Subcutaneous abdominal adipose tissue (tissue), 5 donors: Measurements from ENCODE around the gene RBFOX2.
"Not testable (repeated sequence)": the region's sequence is repeated elsewhere in the genome, so short reads cannot be mapped to it uniquely, and the experiment has no call there.

Source experiments
- H3K27ac ChIP-seq: one replicate; pipeline ENCODE4 v1.7.0; 2013; ENCODE audit warnings: low read depth, mild to moderate bottlenecking, inconsistent platforms, low read length, moderate library complexity
- H3K27me3 ChIP-seq, 5 donors: one replicate each; pipeline ENCODE4 v1.7.0; 2013; ENCODE audit warnings: low read length in 5 of 5, inconsistent platforms in 1 of 5; ENCODE audit not compliant: control insufficient read depth in 5 of 5, insufficient read depth in 4 of 5
- H3K36me3 ChIP-seq, 5 donors: one replicate each; pipeline ENCODE4 v1.7.0; 2013; ENCODE audit warnings: low read length in 5 of 5; ENCODE audit not compliant: control insufficient read depth in 5 of 5, insufficient read depth in 5 of 5
- H3K4me1 ChIP-seq, 5 donors: one replicate each; pipeline ENCODE4 v1.7.0; 2013; ENCODE audit warnings: low read length in 5 of 5, mild to moderate bottlenecking in 3 of 5, moderate library complexity in 1 of 5; ENCODE audit not compliant: control insufficient read depth in 5 of 5, insufficient read depth in 5 of 5
- H3K4me3 ChIP-seq, 5 donors: one replicate each; pipeline ENCODE4 v1.7.0; 2013; ENCODE audit warnings: low read length in 5 of 5, low read depth in 1 of 5
- H3K9ac ChIP-seq, 5 donors: one replicate each; pipeline ENCODE4 v1.7.0; 2013; ENCODE audit warnings: low read length in 5 of 5, mild to moderate bottlenecking in 4 of 5, moderate library complexity in 3 of 5
- H3K9me3 ChIP-seq, 5 donors: one replicate each; pipeline ENCODE4 v1.7.0; 2013; ENCODE audit warnings: low read length in 5 of 5; ENCODE audit not compliant: control insufficient read depth in 5 of 5
- donor health status: healthy.
- donor health status: healthy.
- donor health status: healthy.
- donor health status: healthy.
- donor health status: healthy.

RBFOX2 gene

GRCh38 chr22:35996596-35996995, 32.0 kb downstream of the RBFOX2 start:
- Histone ChIP-seq H3K27me3 (no peaks in the 10 kb centered on the region), H3K4me1 (peaks cover 0 to 24% (median 11%) of the 10 kb centered on the region in 5 donors), H3K27ac (peak overlapping the region; percentile 70), H3K36me3 (no peaks in the 10 kb centered on the region), H3K4me3 (no peak overlapping the region), H3K9ac (no peak overlapping the region), H3K9me3 (no peaks in the 10 kb centered on the region)

- Histone ChIP-seq H3K4me3 (no peak overlapping the region), H3K4me1 (peaks cover 0 to 24% (median 17%) of the 10 kb centered on the region in 5 donors), H3K9ac (no peak overlapping the region), H3K27ac (peak overlapping the region; percentile 70), H3K9me3 (no peaks in the 10 kb centered on the region), H3K27me3 (no peaks in the 10 kb centered on the region), H3K36me3 (no peaks in the 10 kb centered on the region)
These were observed 32.9 kb downstream of the RBFOX2 start for GRCh38 chr22:35995772-35996171.

GRCh38 chr22:35995348-35995747, 33.3 kb downstream of the RBFOX2 start:
- Histone ChIP-seq H3K27me3 (no peaks in the 10 kb centered on the region), H3K36me3 (no peaks in the 10 kb centered on the region), H3K27ac (peak overlapping the region; percentile 70), H3K9ac (no peak overlapping the region), H3K4me3 (no peak overlapping the region), H3K9me3 (no peaks in the 10 kb centered on the region), H3K4me1 (peaks cover 0 to 21% (median 17%) of the 10 kb centered on the region in 5 donors)

GRCh38 chr22:35993727-35994126, 34.9 kb downstream of the RBFOX2 start:
- not testable (repeated sequence) for H3K36me3 ChIP-seq, H3K9me3 ChIP-seq, H3K4me3 ChIP-seq, H3K9ac ChIP-seq, H3K27ac ChIP-seq, H3K27me3 ChIP-seq
- H3K4me1 ChIP-seq = peaks cover 0 to 21% (median 17%) of the 10 kb centered on the region in 5 donors

- Histone ChIP-seq H3K4me1 (peaks cover 0 to 21% (median 17%) of the 10 kb centered on the region in 5 donors), H3K36me3 (no peaks in the 10 kb centered on the region), H3K4me3 (no peak overlapping the region), H3K27ac (no peak overlapping the region), H3K9ac (no peak overlapping the region), H3K27me3 (no peaks in the 10 kb centered on the region), H3K9me3 (no peaks in the 10 kb centered on the region)
These were observed 35.4 kb downstream of the RBFOX2 start for GRCh38 chr22:35993048-35993714.

DNA sequence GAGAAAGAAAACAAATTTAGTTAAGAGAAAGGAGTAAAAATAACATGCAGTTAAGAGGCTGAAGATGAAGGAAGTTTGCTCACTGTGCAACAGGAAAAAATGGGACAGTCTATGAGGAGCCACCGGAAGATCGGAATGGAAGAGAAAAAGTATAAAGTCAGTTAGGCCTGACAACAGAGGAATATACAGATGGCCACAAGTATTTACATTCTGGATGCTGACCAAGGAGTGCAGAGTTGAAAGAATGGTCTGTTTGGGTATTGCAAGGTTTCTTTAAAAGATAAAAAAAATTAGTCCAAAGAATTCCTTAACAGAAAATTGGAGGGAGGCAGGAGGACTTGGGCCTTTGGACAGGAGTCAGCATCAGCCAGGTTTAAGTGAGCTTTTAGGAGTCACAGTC, 37.5 kb downstream of the RBFOX2 start:
- H3K36me3 ChIP-seq = no peaks in the 10 kb centered on the region
- peaks cover 0 to 23% (median 20%) of the 10 kb centered on the region in 5 donors for H3K4me1 ChIP-seq
- no peak overlapping the region for H3K27ac ChIP-seq
- H3K27me3 ChIP-seq = no peaks in the 10 kb centered on the region
- H3K4me3 ChIP-seq = no peak overlapping the region
- no peak overlapping the region for H3K9ac ChIP-seq
- H3K9me3 ChIP-seq = no peaks in the 10 kb centered on the region

GRCh38 chr22:35988030-35988429, 40.6 kb downstream of the RBFOX2 start:
- no peak overlapping the region for H3K27ac ChIP-seq
- H3K9me3 ChIP-seq = no peaks in the 10 kb centered on the region
- H3K36me3 ChIP-seq = no peaks in the 10 kb centered on the region
- H3K4me3 ChIP-seq = no peak overlapping the region
- no peak overlapping the region for H3K9ac ChIP-seq
- peaks cover 1 to 18% (median 14%) of the 10 kb centered on the region in 5 donors for H3K4me1 ChIP-seq
- H3K27me3 ChIP-seq = no peaks in the 10 kb centered on the region

DNA sequence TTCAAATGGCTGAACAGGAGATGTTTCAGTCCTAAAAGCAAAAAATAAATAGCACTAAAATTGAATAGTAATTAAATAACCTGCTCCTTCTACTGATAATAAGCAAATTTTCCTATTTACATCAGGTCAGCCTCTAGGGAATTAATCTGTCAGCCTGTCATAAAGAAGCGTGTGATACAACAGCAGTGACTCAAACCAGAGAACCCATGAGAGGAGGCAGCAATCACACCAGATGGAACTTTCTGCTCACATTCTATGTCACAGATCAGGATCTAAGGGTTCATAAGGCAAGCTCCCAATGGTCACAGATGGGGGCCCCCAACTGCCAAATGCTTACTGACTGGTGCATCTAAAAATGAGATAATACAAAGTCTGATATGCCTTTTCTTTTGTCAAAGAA, 41.1 kb downstream of the RBFOX2 start:
- Histone ChIP-seq H3K27ac (no peak overlapping the region), H3K4me1 (peaks cover 1 to 18% (median 14%) of the 10 kb centered on the region in 5 donors), H3K36me3 (no peaks in the 10 kb centered on the region), H3K4me3 (no peak overlapping the region), H3K9ac (no peak overlapping the region), H3K9me3 (no peaks in the 10 kb centered on the region), H3K27me3 (no peaks in the 10 kb centered on the region)

DNA sequence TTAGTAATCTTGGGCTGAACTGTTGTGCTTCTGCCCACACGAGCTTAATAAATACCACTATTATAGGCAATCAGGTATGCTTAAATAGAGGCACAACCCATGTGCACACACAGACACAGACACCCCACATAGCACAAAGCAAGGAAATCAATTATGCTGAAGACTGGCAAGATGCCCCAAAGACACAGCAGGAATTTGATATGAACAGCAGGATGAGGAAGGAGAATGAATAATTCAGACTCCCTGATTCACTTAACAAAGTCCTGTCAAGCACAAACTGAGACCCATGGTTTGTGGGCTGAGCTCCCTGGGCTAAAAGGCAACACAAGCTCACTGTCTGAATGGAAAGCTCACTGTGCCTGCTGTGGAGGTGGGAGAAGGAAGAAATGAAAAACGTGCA, 42.5 kb downstream of the RBFOX2 start:
- no peaks in the 10 kb centered on the region for H3K9me3 ChIP-seq
- no peak overlapping the region for H3K27ac ChIP-seq
- H3K4me1 ChIP-seq = peaks cover 1 to 17% (median 14%) of the 10 kb centered on the region in 5 donors
- H3K27me3 ChIP-seq = no peaks in the 10 kb centered on the region
- no peak overlapping the region for H3K4me3 ChIP-seq
- H3K36me3 ChIP-seq = no peaks in the 10 kb centered on the region
- H3K9ac ChIP-seq = no peak overlapping the region

- Histone ChIP-seq H3K9ac (no peak overlapping the region), H3K36me3 (no peaks in the 10 kb centered on the region), H3K27me3 (no peaks in the 10 kb centered on the region), H3K4me3 (no peak overlapping the region), H3K4me1 (peaks cover 1 to 18% (median 14%) of the 10 kb centered on the region in 5 donors), H3K9me3 (no peaks in the 10 kb centered on the region), H3K27ac (no peak overlapping the region)
These were observed 43.3 kb downstream of the RBFOX2 start for GRCh38 chr22:35985371-35985770.
